Suprapubic skin (tissue), 4 donors: ENCODE measurements around the gene TLCD5.

Source experiments
- CTCF ChIP-seq, 2 donors: fragments of 200-600 bp in 1 of 2; fragments of 450-650 bp in 1 of 2; sonication (generic) in 1 of 2; IDR thresholded peaks; one replicate each; pipeline ENCODE4 v1.5.1; 2016 to 2019; ENCODE audit warnings: antibody characterized with exemption in 2 of 2, mild to moderate bottlenecking in 1 of 2, moderate library complexity in 1 of 2
- POLR2A ChIP-seq, 2 donors: fragments of 450-650 bp; IDR thresholded peaks; one replicate each; pipeline ENCODE4 v1.6.1; 2017; ENCODE audit warnings: antibody characterized with exemption in 2 of 2, mild to moderate bottlenecking in 2 of 2, moderate library complexity in 2 of 2
- POLR2AphosphoS5 ChIP-seq, 3 donors: sonication (generic); formaldehyde crosslinking; IDR thresholded peaks; one replicate each; pipeline ENCODE4 v1.6.1; 2017; ENCODE audit warnings: antibody characterized with exemption in 3 of 3

- TF ChIP-seq POLR2A (IDR thresholded peaks at IDR 0.05) = no peak
- TF ChIP-seq CTCF (IDR thresholded peaks at IDR 0.05) = no peak
- no peak for TF ChIP-seq POLR2AphosphoS5 (IDR thresholded peaks at IDR 0.05)
Measured at GRCh38 chr11:120350637-120351036, 25.5 kb downstream of the TLCD5 start.
